Adrenal gland (tissue), 12 donors: ENCODE measurements around the gene CYP8B1. TPM values are rescaled to one million over a fixed set of nuclear protein-coding genes. Genes with fewer than 3 reads are reported as not detected.
A peak's percentile ranks its signal among the peaks of the same experiment; 100 is the strongest.

Source experiments
- DNase-seq, 7 donors: peaks; one replicate each; pipeline ENCODE4 v3.0.0-alpha.2; 2019 to 2020
- H3K27ac ChIP-seq, 5 donors: fragments of 200-600 bp; sonication (generic) in 4 of 5; 1 replicate in 3 of 5; 2 replicates in 2 of 5; pipeline versions ENCODE4 v1.5.1 to v1.8.0; 2016 to 2020; ENCODE audit warnings: mild to moderate bottlenecking in 1 of 5
- H3K27me3 ChIP-seq: fragments of 200-600 bp; 2 replicates; pipeline ENCODE4 v1.8.0; 2021
- H3K36me3 ChIP-seq, 2 donors: fragments of 200-600 bp; replicated peaks in 1 of 2; 1 replicate in 1 of 2; 2 replicates in 1 of 2; pipeline versions ENCODE4 v1.5.1 to v1.8.0; 2018 to 2022
- H3K4me1 ChIP-seq, 2 donors: fragments of 200-600 bp; replicated peaks in 1 of 2; 1 replicate in 1 of 2; 2 replicates in 1 of 2; pipeline versions ENCODE4 v1.5.1 to v1.8.0; 2018 to 2021
- H3K4me3 ChIP-seq, 4 donors: fragments of 200-600 bp; sonication (generic) in 3 of 4; one replicate each; pipeline ENCODE4 v1.5.1; 2016 to 2018
- H3K9me3 ChIP-seq, 3 donors: fragments of 200-600 bp; sonication (generic) in 1 of 3; replicated peaks in 1 of 3; 1 replicate in 2 of 3; 2 replicates in 1 of 3; pipeline versions ENCODE4 v1.5.1 to v1.8.0; 2016 to 2021
- CTCF ChIP-seq, 6 experiments: fragments of 450-650 bp in 4 of 6; fragments of 200-600 bp in 2 of 6; sonication (generic) in 1 of 6; IDR thresholded peaks; 1 replicate in 5 of 6; 2 replicates in 1 of 6; pipeline versions ENCODE4 v1.5.1 to v1.8.0; 2016 to 2021; ENCODE audit warnings: antibody characterized with exemption in 6 of 6, mild to moderate bottlenecking in 2 of 6, moderate library complexity in 1 of 6
- POLR2A ChIP-seq, 2 donors: fragments of 450-650 bp; IDR thresholded peaks; one replicate each; pipeline ENCODE4 v1.6.1; 2017; ENCODE audit warnings: antibody characterized with exemption in 2 of 2, mild to moderate bottlenecking in 2 of 2, moderate library complexity in 1 of 2
- WGBS, 4 donors: extraction: QIAGEN DNeasy Blood & Tissue Kit in 2 of 4; methylation state at CpG; one replicate each; pipeline versions ENCODE4 v1.1.5 to v1.1.7; 2013 to 2017; 5-methylcytosine and 5-hydroxymethylcytosine counted together
- intact Hi-C, 2 donors: fragments of 100-400 bp; cut with DNase I; formaldehyde crosslinking; loops; one replicate each; pipeline versions ENCODE4 v1.14.1 to v1.15.0; 2022 to 2023
- polyA plus RNA-seq, 3 donors: library from polyadenylated mRNA; stranded (reverse); fragments of 200-250 nt in 2 of 3; fragments of 350-450 nt in 1 of 3; fragmentation: Illumina TruSeq in 1 of 3; extraction: RNeasy Lipid Tissue Mini Kit (QIAGEN cat#74804) in 1 of 3; gene quantifications; one replicate each; pipeline ENCODE4 v1.2.3, GENCODE V29; 2013 to 2014
- total RNA-seq, 9 donors: library from RNA; depleted of rRNA in 4 of 9; stranded (reverse); fragments of >200 nt in 4 of 9; fragments of 120-200 nt in 1 of 9; fragmentation: NEBNext Ultra II Directional in 1 of 9; extraction: Animal tissue kit (Norgen Biotek cat#: 25700) in 1 of 9; gene quantifications; one replicate each; pipeline versions ENCODE4 v1.1.0 to v1.2.4, GENCODE V29; 2013 to 2023
- donor health status: healthy with polysubstance abuse.
- donor health status: Bipolar disorder and iron deficiency.
- donor health status: DM: yes; HTN: yes; CAD: no.
- donor health status: DM: no; HTN: no; CAD: no.
- donor health status: DM: no; HTN: no; CAD: no.
- donor health status: DM: yes; HTN: yes; CAD: no.

Gene CYP8B1
- total and polyA plus RNA-seq, 12 donors: 0.04 to 0.08 (median 0.07) TPM; not detected in 9

GRCh38 chr3:42843713-42844411 is 31.8 kb downstream of the CYP8B1 start:
- H3K9me3 ChIP-seq: no peaks in the 10 kb centered on the region
- WGBS, 4 donors: 61 to 73% (median 69%) methylated on average over 5 to 6 of the region's 6 CpGs
- H3K4me1 ChIP-seq: peaks cover 7 to 34% of the 10 kb centered on the region in 2 donors
- DNase-seq: peak in 3 of 7 donors; percentile 22 to 61 (median 51)
- H3K27ac ChIP-seq: peak overlapping the region in 4 of 5 donors; percentile 33 to 92 (median 62)
- no peak for TF ChIP-seq CTCF (IDR thresholded peaks at IDR 0.05)
- no peak for TF ChIP-seq POLR2A (IDR thresholded peaks at IDR 0.05)
- intact Hi-C loops: no loop called here
- H3K4me3 ChIP-seq: no peak overlapping the region
- no peaks in the 10 kb centered on the region for H3K36me3 ChIP-seq
- no peaks in the 10 kb centered on the region for H3K27me3 ChIP-seq

- Histone ChIP-seq H3K36me3 (no peaks in the 10 kb centered on the region), H3K4me3 (no peak overlapping the region), H3K4me1 (peaks cover 2 to 20% of the 10 kb centered on the region in 2 donors), H3K27ac (no peak overlapping the region), H3K27me3 (no peaks in the 10 kb centered on the region), H3K9me3 (no peaks in the 10 kb centered on the region)
- intact Hi-C loops: no loop called here
- DNase-seq: no peak
- WGBS, 4 donors: 65 to 100% (median 69%) methylated on average over 1 of the region's 1 CpG
- TF ChIP-seq CTCF (IDR thresholded peaks at IDR 0.05) (no peak), POLR2A (IDR thresholded peaks at IDR 0.05) (no peak)
These were observed 34.3 kb downstream of the CYP8B1 start for GRCh38 chr3:42841332-42841731.

- 22 to 34% (median 24%) methylated on average over 7 of the region's 7 CpGs for WGBS, 4 donors
- Histone ChIP-seq H3K4me3 (no peak overlapping the region), H3K27me3 (no peaks in the 10 kb centered on the region), H3K4me1 (peaks cover 0 to 14% of the 10 kb centered on the region in 2 donors), H3K9me3 (no peaks in the 10 kb centered on the region), H3K27ac (no peak overlapping the region), H3K36me3 (no peaks in the 10 kb centered on the region)
- DNase-seq: peak; percentile 31 to 82 (median 59)
- TF ChIP-seq CTCF (IDR thresholded peaks at IDR 0.05) (peak; percentile 80 to 97 (median 90)), POLR2A (IDR thresholded peaks at IDR 0.05) (no peak)
- intact Hi-C loops: loop anchor here (5.0 to 10.0 kb wide), 2 partner anchors 43 to 55 kb away; no protein-coding TSS in a partner anchor
These were observed 36.1 kb downstream of the CYP8B1 start for GRCh38 chr3:42839616-42840015.

GRCh38 chr3:42838571-42838970 is 37.1 kb downstream of the CYP8B1 start:
- Histone ChIP-seq H3K4me3 (no peak overlapping the region), H3K27ac (no peak overlapping the region), H3K4me1 (peaks cover 0 to 6% of the 10 kb centered on the region in 2 donors), H3K36me3 (no peaks in the 10 kb centered on the region), H3K9me3 (no peaks in the 10 kb centered on the region), H3K27me3 (no peaks in the 10 kb centered on the region)
- WGBS, 4 donors: 70 to 84% (median 82%) methylated on average over 4 of the region's 4 CpGs
- intact Hi-C loops: loop anchor here (5.0 to 10.0 kb wide), 2 partner anchors 44 to 54 kb away; no protein-coding TSS in a partner anchor
- TF ChIP-seq CTCF (IDR thresholded peaks at IDR 0.05): no peak
- TF ChIP-seq POLR2A (IDR thresholded peaks at IDR 0.05): no peak
- no peak for DNase-seq
